CMK (cell line): Measurements from ENCODE around the gene PTPRM.

Experiments
- DNase-seq: peaks from one replicate; pipeline ENCODE4 v3.0.0-alpha.2; 2010; ENCODE audit warnings: low read depth

The PTPRM gene

DNA sequence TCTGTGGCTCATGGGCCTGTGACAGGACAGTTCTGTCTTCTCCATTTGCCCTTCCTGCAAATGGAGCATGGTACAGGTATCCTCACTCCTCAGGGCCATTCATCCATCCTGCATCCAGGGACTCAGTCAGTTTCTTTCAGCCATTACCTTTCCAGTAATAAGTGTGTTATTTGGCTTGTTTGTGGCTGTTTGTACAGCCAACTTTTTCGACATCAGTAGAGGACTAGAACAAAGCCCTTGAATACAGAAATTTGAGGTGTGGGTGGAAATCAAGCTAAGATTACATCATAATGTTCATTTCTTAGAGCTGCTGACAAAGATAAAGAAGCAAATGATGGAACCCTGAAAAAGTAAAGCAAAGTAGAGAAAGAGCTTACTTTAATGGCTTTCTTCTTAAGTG, 290.4 kb downstream of the PTPRM start:
- no peak for DNase-seq

DNA sequence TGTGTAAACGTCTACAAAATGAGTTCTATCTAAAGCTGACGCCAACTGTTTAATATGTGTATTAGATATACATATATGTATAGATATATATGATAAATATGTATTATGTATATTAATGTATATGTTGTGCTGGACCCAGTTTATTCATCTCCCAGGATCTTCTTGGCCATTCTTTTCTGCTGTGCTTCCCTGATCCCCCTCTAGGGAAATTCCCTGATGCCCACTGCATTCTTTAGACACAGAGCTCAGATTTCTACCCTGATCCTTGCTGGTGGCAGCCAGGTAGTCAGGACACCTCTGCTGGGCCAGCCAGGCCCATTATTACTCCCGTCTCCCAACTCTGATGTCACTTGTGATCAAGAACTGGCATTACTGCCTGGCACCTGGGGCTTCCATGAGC, 292.0 kb downstream of the PTPRM start:
- DNase-seq: no peak

DNA sequence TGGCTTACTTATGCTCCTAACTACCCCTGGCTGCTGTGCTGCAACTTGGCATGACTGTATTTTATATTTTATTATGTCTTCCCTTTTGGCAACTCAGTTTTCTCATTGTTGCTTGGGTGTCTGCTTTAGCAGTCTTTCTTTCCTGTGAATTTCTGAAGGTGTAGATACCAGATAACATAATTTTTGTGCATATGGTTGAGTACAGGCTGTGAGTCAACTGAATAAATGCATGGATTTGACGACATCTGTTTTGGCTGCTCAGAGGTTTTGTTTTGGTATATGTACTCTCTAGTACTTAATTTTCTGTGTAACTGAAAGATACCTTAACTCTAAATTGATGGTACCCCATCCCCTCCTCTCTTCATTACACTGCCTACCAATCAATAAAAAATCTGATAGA, 303.1 kb downstream of the PTPRM start:
- no peak for DNase-seq

DNA sequence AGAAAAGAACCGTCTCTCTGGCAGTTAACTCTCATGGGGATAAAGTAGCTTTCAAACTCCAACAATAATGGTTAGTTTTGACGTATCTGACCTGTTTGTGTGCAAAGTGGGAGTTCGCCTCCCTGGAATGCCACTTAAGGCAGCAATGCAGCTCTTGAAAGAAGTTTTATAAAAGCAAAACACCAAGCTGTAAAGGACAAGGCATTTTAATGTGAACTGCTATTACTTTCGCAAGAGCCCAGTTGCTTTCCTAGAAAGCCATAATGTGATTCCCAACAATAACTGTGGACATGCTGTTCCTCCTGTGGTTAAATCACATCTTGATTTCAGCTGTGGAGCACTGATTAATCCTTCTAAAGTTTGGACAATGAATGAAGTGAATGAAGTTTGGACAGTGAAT, 303.7 kb downstream of the PTPRM start:
- no peak for DNase-seq

DNA sequence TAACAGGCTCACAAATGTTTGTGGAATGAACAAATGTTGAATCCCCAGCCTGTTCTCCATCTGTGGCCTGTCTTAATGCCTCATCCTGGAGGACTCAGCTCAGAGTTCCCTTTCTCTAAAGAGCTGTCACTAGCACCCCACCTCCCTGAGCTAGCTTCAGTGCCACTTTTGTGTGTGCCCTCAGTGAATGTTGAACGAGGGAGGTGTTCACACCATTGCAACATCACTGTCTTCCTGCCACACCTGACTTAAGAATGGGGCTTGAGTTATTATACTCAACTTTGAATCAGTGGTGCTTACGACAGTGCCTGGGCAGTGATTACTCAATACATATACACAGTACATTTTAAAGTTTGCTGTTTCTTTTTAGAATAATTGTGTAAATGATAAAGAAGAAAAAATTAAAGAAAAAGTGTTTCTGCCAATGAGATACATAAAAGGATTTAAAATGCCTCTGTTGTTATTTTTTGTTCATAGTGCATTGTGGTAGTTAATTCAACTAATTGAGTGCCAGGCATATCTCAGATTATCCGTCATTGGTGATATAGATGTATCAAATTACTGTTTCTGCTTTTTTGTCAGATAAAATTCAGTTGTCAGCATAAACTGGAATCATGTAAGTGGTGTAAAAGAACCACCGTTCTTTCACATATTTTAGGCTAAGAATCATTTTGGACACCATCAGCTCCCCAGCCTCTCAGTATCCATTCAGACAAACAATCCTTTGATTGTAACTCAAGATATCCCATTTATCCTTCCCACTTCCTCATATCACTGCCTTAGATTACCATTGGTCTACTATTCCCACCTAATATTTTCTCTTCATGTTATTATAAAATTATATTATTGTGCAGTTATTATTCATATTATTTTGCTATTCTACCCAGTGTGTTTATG, 304.7 kb downstream of the PTPRM start:
- no peak for DNase-seq

DNA sequence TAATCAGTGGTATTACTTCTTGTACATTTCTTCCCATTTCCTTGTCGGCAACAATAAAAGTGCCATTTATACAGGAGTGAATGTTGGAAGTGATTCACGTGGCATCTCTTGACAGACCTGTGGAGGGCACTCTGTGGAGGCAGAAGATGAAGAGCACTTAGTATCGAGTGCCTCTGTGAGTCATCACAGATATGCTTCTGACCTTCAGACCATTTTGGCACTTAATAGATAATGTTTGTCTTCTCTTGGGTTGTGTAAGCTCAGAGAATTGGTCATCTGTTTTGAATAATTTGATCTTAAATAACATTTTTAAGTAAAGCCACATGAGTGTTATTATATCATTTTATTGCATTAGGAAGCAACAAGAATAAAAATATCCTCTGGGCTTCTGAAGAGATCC, 305.5 kb downstream of the PTPRM start:
- no peak for DNase-seq

DNA sequence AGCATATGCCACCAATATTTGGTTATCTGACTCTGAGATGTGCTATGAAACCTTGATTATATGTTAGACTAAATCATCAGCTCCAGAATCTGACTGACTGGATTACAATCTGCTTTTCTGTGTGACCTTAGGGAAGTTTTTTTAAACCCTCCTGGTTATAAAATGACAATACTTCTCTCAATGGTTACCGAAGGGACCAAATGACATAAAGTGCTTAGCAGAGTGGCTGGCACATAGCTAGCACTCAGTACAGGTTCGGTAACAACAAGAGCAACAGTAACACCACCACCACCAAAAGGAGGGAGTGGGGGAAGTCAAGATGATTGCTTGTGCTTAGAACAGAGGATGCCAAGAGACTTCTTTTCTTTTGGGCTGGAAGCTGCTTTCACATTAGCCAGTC, 306.2 kb downstream of the PTPRM start:
- DNase-seq: no peak

DNA sequence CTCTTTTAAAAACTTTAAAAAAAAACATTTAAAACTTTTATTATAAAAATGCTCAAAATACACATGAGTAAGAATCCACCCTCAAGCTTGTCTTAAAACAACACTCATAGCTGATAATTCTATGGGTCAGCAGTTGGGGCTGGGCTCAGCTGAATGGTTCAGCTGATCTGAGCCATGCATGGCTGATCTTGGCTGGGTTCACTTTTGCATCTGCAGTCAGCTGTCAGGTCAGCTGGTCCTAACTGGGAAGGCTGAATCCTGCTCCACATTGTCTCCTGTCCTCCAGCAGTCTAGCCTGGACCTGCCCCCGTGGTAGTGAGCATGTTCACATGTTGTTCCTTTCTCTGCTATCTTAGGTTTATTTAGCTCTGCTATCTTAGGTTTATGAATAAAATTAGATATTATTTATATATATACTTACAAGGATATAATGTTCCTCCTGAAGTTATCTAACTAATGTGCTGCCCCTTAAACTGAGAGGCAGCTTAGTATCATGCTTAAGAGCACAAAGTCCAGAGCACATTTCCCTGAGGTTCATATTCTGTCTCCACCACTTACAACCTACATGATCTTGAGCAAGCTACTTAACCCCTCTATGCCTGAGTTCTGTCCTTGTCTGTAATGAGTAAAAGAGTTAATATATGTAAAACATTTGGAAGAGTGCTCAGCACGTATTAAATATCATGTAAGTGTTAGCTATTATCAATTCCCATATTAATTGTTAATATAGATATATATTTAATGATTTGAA, 309.4 kb downstream of the PTPRM start:
- no peak for DNase-seq

DNA sequence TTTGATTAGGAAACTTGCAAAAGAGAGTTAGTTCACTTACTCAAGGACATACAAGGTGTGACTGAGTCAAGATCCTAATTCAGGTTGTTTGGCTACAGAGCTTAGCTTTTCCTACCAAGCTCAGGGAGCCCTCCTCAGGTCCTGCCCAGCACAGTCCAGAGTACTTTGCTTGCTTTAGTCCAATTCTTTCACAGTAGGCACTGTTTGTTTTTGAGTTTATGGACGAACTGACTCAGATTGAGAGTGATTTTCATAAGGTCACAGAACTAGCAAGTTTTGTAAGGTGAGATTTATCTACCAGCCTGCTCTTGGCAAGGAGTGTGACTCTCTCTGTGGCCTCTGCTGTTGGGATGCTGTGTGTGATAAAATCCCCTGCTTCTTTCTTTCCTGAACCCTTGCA, 310.5 kb downstream of the PTPRM start:
- DNase-seq: no peak

DNA sequence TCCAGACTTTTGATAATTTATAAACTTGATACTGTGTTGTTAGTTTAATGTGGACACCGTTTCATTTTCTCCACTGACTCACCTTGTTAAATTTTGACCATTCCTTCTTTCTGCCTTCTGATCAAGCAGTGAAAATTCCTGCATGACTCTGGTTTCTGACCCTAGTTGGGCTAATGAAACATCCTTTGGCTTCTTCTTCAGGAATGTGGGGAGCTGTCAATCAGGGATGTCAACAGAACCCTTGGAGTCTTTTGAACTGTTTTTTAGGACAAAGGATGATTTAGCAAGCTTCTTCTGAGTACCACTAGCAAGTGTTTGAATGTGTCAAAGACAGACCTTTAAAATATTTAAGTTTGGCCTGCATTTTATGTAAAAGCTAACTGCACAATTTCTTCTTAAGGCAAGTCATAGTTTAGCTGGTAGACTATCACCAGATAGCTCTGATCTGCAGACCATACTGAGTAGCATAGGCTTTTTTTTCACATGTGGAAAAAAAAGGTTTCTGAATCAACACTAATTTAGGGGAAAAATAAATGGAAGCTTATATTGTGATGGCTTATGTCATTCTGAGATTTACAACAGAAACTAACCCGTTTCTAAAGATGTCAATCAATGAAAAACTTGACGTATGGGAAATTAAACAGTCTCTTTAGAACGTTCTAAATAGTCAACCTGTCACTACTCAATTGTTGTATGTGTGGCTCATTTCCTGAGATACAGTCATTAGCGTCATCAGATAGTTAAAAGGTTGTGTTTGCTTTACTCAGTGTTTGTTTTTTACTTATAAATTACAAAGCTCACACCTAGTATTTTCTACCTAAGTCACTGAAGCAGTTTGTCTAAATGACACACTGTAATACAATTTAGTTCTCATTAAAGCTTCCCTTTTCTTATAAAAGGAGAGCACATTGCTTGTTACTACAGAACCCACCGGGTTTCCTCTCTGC, 311.4 kb downstream of the PTPRM start:
- DNase-seq: no peak

DNA sequence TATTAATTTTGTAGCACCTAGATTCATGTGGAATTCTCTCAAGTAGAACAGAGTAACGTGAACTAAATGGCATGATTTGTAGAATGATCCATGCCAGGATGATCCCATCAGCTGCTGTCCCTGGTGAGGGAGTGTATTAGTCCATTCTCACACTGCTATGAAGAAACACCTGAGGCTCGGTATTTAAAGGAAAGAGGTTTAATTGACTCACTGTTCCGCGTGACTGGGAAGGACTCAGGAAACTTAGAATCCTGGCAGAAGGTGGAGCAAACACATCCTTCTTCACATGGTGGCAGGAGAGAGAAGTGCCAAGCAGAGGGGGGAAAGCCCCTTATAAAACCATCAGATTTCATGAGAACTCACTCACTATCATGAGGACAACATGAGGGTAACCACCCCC, 312.6 kb downstream of the PTPRM start:
- no peak for DNase-seq

DNA sequence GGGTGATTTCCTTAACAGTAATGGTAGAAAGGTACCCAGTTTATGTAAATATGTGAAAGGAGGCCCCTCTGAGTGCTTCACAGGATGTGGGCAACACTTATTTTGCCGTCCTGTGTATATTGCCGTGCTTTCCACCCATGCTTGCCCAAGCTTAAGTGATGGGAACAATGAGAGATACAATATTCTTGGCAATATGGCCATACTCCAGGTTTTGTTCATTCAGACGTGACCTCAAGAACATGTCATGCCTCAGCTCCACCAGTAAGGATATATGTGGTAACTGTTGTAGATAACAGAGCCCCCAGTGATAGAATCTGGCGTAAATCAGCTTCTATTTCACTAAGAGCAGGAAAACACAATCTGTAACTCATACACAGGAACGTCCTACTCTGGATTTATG, 318.7 kb downstream of the PTPRM start:
- no peak for DNase-seq

DNA sequence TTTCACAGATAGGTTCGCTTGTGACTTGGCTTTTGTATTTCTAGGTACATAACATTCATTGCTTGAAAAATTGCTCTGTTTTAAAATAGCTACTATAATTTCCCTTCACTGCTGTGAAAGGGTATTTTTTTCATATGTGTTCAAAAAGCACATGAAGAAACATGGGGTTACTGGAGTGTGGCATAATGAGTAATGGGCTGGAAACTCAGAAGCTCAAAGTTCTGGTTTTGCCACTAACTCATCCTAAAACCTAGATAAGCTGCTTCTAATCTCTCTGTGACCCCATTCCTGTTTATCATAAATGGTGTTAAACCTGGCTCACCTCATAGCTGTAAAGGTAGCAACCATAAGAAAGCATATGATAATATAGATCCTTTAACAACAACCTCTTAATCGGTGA, 319.3 kb downstream of the PTPRM start:
- DNase-seq: no peak

DNA sequence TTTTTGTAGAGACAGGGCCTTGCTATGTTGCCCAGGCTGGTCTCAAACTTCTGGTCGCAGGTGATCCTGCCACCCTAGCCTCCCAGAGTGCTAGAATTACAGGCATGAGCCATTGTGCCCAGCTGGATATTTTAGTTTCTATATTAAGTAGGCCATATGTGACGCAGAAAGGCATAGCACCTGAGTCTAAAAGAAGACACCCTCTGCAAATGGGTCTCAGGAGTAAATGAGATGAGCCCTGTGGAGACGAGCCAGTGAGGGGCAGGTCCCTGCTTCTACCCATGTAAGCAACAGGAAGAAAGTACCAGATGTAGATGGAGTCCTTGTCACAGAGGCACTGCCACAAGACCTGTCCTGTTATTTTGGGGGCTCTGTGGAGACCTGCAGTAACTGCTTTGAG, 322.4 kb downstream of the PTPRM start:
- no peak for DNase-seq

DNA sequence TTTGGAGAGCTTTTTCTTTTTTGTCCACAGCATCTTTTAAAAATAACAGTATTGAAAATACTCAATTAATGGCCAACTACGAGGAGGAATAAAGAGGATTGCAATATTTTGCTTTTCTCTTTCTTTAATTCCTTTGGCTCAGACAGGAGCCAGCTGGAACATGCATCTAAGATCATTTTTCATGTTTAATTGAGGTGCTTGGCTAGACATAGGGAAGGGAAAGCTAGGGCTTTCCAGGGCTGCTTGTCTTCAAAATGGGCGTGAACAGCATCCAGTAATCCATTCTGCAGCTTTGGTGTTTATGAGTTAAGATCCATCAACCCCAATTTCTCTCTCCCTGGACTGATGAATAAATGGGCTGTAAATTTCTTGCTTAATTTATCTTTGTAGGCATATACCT, 323.0 kb downstream of the PTPRM start:
- DNase-seq: no peak

DNA sequence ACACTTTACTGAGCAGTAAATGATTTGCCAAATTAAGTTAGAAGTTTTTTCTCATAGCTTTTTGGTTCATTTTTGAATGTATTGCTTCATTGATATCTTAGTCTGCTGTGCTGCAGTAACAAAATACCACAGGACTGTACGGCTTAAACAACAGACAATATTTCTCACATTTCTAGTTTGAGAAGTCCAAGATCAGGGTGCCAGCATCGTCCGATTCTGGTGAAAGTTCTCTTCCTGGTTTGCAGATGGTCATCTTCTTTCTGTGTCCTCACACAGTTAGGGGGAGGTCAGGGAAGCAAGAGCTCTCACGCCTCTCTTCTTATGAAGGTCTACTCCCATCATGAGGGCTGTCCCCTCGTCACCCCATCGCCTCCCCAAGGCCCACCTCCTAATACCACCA, 325.4 kb downstream of the PTPRM start:
- DNase-seq: no peak

DNA sequence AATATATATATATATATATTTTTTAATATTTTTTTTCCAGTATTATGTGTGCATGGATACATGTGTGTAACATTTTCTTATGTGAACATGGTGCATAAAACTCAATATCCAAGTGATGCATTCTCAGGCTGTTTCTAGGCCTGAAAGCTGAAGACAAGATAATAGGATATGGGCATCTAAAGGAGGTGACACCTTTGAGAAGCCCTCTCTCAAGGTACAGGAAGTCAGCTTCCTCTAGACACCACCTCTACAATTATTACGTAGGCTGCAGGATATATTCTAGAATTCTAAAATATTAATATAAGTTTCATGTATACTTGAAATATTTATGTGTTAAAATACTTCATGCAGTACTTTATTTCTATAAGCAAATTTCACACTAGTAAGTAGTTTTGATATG, 327.5 kb downstream of the PTPRM start:
- DNase-seq: no peak

DNA sequence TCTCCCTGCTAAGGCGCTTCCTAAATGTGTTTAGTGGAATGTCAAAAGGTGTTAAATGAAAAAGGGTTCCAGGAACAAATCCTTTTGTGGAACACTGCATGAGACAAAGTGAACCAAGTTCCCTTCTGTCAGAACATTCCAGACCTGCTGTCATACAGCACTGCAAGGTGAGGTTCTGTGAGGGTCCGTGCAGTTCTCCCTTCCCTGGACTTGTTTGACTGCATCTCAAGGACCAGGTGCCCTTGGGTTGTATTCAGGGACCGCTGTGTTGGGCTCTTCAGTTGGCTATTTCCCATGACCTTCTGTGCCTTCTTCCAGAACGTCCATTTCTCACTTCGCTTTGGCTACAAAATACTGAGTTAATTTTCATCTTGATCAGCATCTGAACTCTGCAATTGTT, 328.2 kb downstream of the PTPRM start:
- DNase-seq: no peak

DNA sequence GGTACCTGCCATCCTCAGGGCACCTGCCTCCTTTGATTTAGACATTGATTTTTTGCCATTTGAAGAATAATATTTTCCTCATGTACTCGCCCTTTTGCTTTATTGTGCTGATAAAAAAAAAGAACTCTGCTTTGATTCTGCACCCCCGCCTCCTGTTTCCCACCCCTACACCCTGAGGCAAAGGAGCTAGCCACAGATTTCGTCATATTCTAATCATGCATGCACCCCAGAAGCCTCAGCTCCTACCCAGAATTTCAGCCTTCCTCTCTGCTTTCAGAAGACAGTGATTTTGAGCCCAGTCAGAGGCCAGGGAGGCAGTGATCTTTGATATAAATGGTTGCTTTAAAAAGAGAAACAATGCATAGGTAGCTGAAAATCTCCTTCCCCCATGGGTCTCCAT, 329.0 kb downstream of the PTPRM start:
- DNase-seq: no peak

DNA sequence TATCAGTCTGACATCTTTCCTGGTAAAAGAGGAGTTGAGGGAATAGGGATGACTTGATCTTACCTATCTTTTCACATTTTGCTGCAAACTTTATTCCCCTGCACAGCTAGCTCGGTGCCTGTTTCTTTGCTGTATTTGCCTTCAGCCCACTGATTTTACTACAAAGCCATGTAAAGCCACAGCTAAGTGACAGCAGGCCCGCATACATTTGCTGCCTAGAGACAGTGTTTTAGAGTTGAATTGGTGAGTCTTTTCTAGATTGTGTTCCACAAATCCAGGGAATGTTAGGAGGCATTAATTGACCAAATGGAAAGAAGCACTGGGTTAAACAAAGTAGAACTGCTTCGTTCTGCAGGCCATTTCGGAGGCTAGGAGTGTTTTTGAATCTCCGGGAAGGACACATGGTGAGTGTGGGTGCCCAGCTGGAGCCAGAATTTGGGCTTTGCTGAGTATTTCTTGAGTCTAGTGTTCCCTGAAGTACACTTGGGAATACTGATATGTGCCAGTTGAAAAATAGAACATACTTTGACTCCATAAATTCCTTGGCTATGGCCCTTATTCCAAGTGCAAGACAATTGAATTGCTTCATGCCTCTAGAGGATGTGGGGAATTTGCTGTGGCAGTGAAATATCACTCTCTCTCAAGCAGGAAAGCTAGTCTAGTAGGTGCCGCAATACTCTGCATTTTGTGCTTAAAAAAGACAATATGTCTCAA, 329.8 kb downstream of the PTPRM start:
- no peak for DNase-seq

DNA sequence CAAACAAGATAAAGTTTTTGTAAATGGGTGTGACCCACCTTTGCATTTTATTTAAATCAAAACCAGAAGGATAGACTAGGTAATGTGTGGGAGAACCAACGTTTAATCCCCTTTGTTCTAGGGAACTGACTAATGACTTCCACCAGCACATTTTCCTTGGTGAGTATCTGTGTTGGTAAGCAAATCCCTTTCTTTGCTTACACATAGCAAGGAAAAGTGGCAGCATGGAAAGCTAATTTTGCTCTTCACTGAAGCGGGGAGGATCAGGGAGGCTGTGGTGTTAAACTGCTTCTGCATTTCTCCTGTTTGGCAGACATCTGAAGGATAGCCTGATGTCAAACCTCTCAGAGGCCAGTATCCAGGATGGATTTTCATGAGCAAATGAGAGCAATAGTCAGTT, 331.1 kb downstream of the PTPRM start:
- no peak for DNase-seq

DNA sequence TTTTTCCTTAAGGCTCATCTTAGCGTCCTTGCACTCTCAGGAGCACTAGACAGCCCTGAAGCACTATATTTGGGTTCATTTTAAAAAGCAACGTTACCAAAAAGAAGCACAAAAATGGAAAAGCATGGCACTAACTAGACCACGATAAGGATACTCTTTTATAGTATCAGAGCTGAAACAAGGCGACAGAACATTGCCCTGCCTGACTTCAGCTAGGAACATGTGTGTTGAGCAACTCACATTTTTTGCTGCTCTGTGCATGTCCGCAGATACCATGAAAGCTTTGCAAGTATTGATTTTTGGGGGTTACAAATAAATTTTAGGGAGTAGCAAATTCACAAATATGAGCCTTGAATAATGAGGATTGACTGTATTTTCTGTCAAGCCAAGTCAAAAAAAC, 332.0 kb downstream of the PTPRM start:
- DNase-seq: no peak
